ENCODE measurements around the gene TMEM167A. TPM values are rescaled to one million over a fixed set of nuclear protein-coding genes. Genes with fewer than 3 reads are reported as not detected.

The TMEM167A gene
- total RNA-seq, 1 donor from 2014 or later, result 163 TPM

GRCh38 chr5:83125560-83125959, 48.4 kb upstream of the TMEM167A start:
- Histone ChIP-seq H3K4me2 (ENCODE audit: low read length) (no peak overlapping the region), H2AFZ (ENCODE audit: low read depth, low read length) (no peak overlapping the region), H3K79me2 (ENCODE audit: insufficient read depth, low read length) (no peaks in the 10 kb centered on the region), H3K4me3 (ENCODE audit: insufficient read depth, low read depth, low read length) (no peak overlapping the region), H4K20me1 (ENCODE audit: insufficient read depth, low read length) (no peaks in the 10 kb centered on the region), H3K27ac (ENCODE audit: low read depth, low read length) (no peak overlapping the region), H3K9me3 (ENCODE audit: insufficient read depth, low read depth, low read length) (no peaks in the 10 kb centered on the region), H3K9ac (ENCODE audit: low read length) (no peak overlapping the region), H3K4me1 (ENCODE audit: insufficient read depth, low read length) (no peaks in the 10 kb centered on the region), H3K27me3 (ENCODE audit: insufficient read depth, low read length) (no peaks in the 10 kb centered on the region), H3K36me3 (ENCODE audit: insufficient read depth, low read length) (no peaks in the 10 kb centered on the region)
- Mint-ChIP-seq H3K36me3 (ENCODE audit: low read depth, unreplicated experiment) (peaks cover 9% of the 10 kb centered on the region), H3K4me1 (ENCODE audit: low read depth, unreplicated experiment) (no peaks in the 10 kb centered on the region), H3K27me3 (ENCODE audit: low read depth, unreplicated experiment) (no peaks in the 10 kb centered on the region), H3K9me3 (ENCODE audit: unreplicated experiment) (peaks cover 13% of the 10 kb centered on the region), H3K4me3 (ENCODE audit: unreplicated experiment) (no peak overlapping the region), H3K27ac (ENCODE audit: unreplicated experiment) (no peak overlapping the region)
- TF ChIP-seq CTCF (IDR thresholded peaks at IDR 0.05; ENCODE audit: insufficient read depth, low read depth, low read length) (no peak), EZH2 (IDR thresholded peaks at IDR 0.05; ENCODE audit: insufficient read depth, low read length) (no peak)
- DNase-seq (ENCODE audit: low read depth), result no peak
- FAIRE-seq, result no peak

- Histone ChIP-seq H3K79me2 (ENCODE audit: insufficient read depth, low read length) (no peaks in the 10 kb centered on the region), H3K4me2 (ENCODE audit: low read length) (no peak overlapping the region), H3K4me3 (ENCODE audit: insufficient read depth, low read depth, low read length) (no peak overlapping the region), H3K27me3 (ENCODE audit: insufficient read depth, low read length) (no peaks in the 10 kb centered on the region), H4K20me1 (ENCODE audit: insufficient read depth, low read length) (no peaks in the 10 kb centered on the region), H3K36me3 (ENCODE audit: insufficient read depth, low read length) (no peaks in the 10 kb centered on the region), H2AFZ (ENCODE audit: low read depth, low read length) (no peak overlapping the region), H3K4me1 (ENCODE audit: insufficient read depth, low read length) (no peaks in the 10 kb centered on the region), H3K9me3 (ENCODE audit: insufficient read depth, low read depth, low read length) (no peaks in the 10 kb centered on the region), H3K9ac (ENCODE audit: low read length) (no peak overlapping the region), H3K27ac (ENCODE audit: low read depth, low read length) (no peak overlapping the region)
- H3K9me3 Mint-ChIP-seq (ENCODE audit: unreplicated experiment), result peaks cover 8% of the 10 kb centered on the region
- no peak overlapping the region for H3K27ac Mint-ChIP-seq (ENCODE audit: unreplicated experiment)
- H3K36me3 Mint-ChIP-seq (ENCODE audit: low read depth, unreplicated experiment), result peaks cover 9% of the 10 kb centered on the region
- no peak overlapping the region for H3K4me3 Mint-ChIP-seq (ENCODE audit: unreplicated experiment)
- FAIRE-seq (no peak), DNase-seq (ENCODE audit: low read depth) (no peak)
- H3K27me3 Mint-ChIP-seq (ENCODE audit: low read depth, unreplicated experiment), result no peaks in the 10 kb centered on the region
- no peaks in the 10 kb centered on the region for H3K4me1 Mint-ChIP-seq (ENCODE audit: low read depth, unreplicated experiment)
- no peak for TF ChIP-seq EZH2 (IDR thresholded peaks at IDR 0.05; ENCODE audit: insufficient read depth, low read length)
- TF ChIP-seq CTCF (IDR thresholded peaks at IDR 0.05; ENCODE audit: insufficient read depth, low read depth, low read length), result no peak
These were observed 47.4 kb upstream of the TMEM167A start for GRCh38 chr5:83124593-83124992.

DNA sequence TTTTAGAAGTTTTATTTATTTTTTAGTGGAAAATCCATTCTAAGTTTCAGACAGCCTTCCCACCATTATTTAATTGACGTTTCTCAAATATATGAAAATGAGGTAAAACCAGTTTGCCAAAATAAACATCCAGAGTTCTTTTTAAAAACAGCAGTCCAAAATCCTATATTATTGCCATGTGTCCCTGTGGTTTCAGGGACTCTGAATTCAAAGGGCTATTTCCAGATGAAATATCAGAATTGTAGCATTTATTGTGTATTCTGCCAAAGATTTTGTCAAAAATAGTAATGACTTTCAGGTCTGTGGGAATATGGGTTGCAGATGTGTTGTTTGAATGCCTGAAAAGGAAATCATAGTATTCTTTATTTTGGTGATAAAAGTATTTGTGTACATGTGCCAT, 41.8 kb upstream of the TMEM167A start:
- no peaks in the 10 kb centered on the region for H3K27me3 Mint-ChIP-seq (ENCODE audit: low read depth, unreplicated experiment)
- Histone ChIP-seq H2AFZ (ENCODE audit: low read depth, low read length) (no peak overlapping the region), H3K9me3 (ENCODE audit: insufficient read depth, low read depth, low read length) (no peaks in the 10 kb centered on the region), H3K4me2 (ENCODE audit: low read length) (no peak overlapping the region), H4K20me1 (ENCODE audit: insufficient read depth, low read length) (no peaks in the 10 kb centered on the region), H3K36me3 (ENCODE audit: insufficient read depth, low read length) (no peaks in the 10 kb centered on the region), H3K4me1 (ENCODE audit: insufficient read depth, low read length) (no peaks in the 10 kb centered on the region), H3K27me3 (ENCODE audit: insufficient read depth, low read length) (no peaks in the 10 kb centered on the region), H3K4me3 (ENCODE audit: insufficient read depth, low read depth, low read length) (no peak overlapping the region), H3K27ac (ENCODE audit: low read depth, low read length) (no peak overlapping the region), H3K9ac (ENCODE audit: low read length) (no peak overlapping the region), H3K79me2 (ENCODE audit: insufficient read depth, low read length) (no peaks in the 10 kb centered on the region)
- no peak overlapping the region for H3K4me3 Mint-ChIP-seq (ENCODE audit: unreplicated experiment)
- peaks cover 18% of the 10 kb centered on the region for H3K36me3 Mint-ChIP-seq (ENCODE audit: low read depth, unreplicated experiment)
- no peak overlapping the region for H3K27ac Mint-ChIP-seq (ENCODE audit: unreplicated experiment)
- DNase-seq (ENCODE audit: low read depth) (no peak), FAIRE-seq (no peak)
- no peak for TF ChIP-seq CTCF (IDR thresholded peaks at IDR 0.05; ENCODE audit: insufficient read depth, low read depth, low read length)
- no peak for TF ChIP-seq EZH2 (IDR thresholded peaks at IDR 0.05; ENCODE audit: insufficient read depth, low read length)
- H3K4me1 Mint-ChIP-seq (ENCODE audit: low read depth, unreplicated experiment), result no peaks in the 10 kb centered on the region
- H3K9me3 Mint-ChIP-seq (ENCODE audit: unreplicated experiment), result no peaks in the 10 kb centered on the region

All from astrocyte (in vitro differentiated cells and primary cell).